Stimulated activated CD4-positive, alpha-beta T cell treated with anti-CD3 and anti-CD28 coated beads, Interleukin-2, amount 100 ng/mL, for 24 hours (primary cell): Measurements from ENCODE around the gene CFDP1.

Experiments used
- DNase-seq, 2 donors: peaks; one replicate each; pipeline ENCODE4 v3.0.0-alpha.2; 2020

CFDP1 gene

DNA sequence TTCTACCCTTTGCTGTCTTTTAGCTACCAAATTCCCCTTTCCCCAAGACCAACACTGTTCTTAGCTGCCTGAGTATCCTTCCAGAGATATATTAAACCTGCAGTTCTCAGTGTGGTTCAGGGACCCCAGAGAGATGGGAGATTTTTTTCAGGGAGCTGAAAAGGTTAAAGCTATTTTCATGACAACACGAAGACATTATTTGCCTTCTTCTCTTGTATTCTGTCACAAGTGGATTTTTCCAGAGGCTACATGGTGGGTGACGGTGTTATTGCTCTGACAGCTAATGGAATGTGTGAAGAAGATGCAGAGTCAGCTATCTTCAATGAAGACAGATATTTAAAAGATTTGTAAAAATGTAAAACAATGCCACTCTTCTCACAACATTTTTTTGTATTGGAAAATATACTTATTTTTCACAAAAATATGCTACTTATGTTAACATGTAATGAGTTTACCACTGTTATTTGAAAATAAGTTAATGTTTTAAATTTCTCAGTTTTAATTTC, 69.0 kb downstream of the CFDP1 start:
- DNase-seq, result no peak

DNA sequence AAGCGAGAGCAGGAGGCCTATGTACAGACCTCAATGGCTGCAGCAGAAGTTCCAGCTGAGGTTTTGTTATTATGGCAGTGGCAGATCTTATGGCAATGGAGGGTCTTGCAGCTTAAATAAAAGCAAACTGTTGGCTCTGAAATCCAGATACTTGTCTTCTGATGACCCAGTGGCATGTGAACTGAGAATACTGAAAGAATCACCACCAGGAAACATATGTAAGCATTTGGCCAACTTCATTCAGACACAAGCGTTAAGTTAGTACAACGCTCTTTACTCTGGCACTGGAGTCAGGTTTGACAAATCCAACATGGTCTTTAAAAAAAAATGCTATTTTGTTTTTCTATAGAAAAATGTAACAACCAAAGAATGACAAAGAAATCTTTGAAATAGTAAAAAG, 70.5 kb downstream of the CFDP1 start:
- no peak for DNase-seq

DNA sequence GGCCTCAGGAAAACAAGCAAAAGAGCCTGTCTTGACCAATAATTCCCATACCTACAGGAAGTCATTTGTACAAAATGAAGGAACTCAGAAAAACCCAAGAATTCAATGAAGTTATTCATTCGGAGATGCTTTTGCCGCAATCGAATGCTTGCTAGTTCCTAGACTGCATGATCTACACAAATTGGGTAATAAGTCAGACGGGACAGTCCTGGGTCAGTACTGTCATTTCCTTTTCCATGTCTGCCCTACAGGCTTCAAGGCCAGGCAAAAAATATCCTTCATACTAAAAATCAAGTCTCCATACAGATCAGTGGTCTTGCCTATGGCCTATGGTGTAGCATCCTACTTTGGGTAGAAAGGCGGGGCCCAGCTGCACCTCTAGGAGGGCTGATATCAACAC, 71.4 kb downstream of the CFDP1 start:
- DNase-seq, result no peak

DNA sequence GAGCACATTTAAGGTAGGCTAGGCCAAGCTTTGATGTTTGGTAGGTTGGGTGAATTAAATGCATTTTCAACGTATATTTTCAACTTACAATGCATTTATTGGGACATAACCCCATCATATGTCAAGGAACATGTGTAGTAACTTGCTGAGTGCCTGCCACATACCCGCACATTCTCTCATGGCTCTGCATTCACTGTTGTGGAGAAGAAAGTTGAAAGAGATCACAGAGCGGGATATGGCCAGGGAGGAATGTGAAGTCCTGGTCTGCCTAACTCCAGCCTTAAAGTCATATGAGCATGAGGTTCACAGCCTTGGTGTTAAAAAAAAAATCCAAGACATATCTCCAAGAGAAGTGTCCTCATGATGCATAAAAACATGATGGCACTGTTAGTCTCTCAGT, 79.1 kb downstream of the CFDP1 start:
- no peak for DNase-seq

DNA sequence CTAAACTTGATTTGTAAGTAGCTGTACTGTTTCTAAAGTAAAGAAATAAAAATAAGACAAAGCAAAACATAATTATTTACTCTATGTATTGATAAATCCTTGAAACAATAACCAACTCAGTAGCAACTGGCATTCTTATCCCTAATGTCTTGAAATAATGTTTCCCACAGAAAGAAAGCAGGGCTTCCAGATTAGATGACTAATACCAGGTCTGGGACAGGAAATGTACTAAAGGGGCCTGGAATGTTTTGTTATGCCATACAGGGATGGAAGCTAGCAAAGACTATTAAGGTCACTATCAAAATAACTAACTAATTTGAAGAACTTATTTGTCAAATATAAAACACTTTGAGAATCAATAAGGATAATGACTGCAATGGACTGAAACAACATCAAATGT, 82.1 kb downstream of the CFDP1 start:
- no peak for DNase-seq

DNA sequence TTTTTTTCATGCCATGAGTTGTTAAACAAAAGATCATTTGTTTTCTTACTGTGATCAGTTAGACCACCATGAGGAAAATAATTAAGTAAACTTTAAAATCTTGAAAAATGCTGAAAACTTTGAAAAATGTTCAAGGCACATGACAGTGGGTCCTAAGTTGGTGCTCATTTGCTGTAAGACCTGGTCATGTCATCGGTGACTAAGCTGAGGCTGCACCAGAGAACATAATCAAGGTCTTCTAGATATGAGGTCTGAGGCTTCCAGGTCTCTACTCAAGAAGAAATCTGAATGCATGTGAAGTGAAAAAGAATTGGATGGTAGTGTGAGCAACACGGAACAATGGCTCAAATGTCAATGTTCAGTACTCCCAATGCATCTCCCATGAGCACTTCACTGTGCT, 87.6 kb downstream of the CFDP1 start:
- DNase-seq, result no peak

DNA sequence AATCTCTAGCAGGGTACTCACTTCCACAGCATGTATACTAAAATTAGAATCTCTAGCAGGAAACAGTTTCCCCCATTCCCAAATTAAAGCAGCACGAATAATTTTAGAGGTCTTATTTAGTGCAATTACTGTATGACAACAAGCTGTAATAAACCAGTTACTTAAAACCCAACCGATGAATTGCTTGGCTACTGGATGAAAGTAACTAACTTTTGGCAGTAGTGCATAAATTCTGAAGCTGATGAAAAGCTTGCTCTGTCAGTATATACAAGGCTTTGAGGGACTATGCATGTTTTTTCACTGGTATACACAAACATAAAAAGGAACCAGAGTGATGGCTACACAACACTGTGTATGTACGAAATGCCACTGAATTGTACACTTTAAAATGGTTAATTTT, 89.4 kb downstream of the CFDP1 start:
- no peak for DNase-seq

DNA sequence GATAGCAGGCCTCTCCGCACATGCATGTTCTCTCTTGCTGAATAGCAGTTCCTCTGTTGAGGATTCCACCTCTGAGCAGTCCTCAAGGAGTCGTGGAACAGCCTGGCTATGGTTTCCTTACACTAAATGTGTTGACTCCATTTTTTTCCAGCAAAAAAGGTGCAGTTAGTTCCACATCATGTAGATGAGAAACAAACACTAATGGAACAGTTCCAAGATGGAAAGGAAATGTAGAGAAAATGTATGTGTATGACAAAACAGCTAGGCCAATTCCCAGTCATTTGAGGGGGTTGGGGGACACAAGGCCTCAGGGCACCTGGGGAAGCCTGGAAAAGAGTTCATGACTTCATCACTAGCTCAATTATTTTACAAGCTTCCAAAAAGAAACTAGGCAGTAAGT, 90.0 kb downstream of the CFDP1 start:
- DNase-seq, result no peak

DNA sequence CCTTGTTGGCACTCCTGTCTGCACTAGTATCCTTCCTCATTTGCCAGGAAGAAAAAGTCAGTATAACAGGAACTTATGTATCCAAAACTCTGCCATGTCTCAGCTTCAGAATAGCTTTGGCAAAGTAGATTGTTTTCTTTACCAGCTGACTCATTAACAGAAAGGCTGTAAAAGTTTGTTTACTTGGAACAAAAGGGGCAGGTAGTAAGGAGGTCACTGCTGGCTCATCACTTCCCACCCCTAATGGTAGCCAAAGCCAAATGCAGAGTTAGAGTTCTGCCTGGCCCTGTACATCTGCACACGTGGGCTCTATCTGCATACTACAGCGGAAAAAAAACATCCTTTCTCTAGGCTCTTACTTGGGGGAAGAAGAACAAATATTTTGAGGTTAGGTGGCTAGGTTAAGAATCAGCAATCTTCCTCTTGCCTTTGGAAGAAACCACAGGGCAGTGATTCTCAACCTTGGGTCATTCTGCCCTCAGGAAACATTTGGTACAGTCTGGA, 90.9 kb downstream of the CFDP1 start:
- DNase-seq, result no peak

DNA sequence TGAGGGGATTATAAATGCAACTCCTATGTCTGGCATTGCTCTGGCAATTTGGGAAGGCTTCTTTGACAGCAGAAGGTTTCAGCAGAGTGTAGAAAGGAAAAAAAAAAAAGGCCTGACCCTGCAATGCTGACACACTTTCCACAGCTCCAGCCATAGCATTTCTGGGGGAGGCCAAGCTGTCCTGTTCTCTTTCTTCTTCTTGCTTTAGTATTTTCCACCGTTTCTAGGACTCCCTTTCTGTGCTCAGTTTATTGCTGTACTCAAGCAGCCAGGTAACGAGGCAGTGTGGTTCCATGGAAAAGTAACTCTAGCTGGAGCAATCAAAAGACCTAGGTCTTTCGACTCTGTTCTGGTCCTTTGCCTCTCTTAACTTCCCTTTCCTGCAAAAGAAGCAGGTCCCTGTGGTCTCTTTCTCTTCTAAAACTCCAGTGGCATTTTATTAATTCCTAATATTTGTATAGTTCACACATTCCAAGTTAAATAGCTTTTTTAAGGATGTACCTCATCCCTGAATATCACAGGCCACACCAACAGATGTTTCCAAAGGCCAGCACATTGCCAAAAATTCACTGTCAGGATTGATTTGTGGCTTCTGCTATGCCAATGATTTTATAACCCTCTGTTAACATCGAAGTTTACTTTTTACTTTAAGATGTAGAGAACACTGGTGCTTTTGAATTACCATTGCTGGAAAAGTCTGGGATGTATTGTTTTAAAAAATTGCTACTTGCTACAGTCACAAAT, 91.6 kb downstream of the CFDP1 start:
- no peak for DNase-seq

DNA sequence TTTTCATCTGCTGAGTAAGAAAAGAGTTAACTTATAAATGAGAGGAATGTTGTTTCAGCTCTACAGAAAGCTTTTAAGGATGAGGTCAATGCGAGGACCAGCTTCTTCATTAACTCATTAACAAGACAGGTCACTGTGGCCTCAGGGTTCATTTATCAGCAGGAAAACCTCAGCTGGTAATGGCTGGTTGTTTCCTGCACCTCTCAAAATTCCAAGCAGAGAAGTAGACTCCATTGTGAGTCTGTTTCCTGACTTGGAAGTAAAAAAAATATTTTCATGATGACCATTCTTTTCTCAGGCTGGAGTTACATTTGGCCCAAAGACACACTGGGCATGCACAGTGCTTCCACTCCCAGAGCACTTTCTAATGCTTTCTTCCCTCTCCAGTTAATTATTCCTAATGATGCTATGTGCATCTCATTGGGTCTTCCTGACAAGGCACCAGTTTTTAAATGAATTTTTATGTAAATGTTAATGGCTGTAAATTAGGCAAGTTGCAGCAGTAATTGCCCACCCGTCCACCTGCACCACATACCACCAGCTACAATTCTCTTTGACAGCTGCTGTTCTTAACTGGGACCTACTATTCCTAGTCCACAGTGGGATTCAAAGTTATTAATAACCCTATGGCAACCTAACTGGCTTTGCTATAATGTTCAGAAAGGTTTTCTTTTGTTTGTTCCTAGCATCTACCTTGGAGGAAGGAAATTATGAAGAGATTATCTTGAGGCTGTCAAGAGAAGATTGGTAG, 92.4 kb downstream of the CFDP1 start:
- no peak for DNase-seq

DNA sequence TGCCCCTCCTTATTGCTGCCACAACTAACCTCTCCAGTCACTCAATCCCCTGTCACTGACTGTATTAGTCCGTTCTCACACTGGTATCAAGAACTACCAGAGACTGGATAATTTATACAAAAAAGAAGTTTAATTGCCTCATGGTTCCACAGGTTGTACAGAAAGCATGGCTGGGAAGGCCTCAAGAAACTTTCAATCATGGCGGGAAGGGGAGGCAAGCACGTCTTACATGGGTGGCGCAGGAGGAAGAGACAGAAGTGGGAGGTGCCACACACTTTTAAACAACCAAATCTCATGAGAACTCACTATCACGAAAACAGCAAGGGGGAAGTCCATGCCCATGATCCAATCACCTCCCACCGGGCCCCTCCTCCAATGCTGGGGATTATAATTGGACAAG, 95.9 kb downstream of the CFDP1 start:
- DNase-seq, result no peak

DNA sequence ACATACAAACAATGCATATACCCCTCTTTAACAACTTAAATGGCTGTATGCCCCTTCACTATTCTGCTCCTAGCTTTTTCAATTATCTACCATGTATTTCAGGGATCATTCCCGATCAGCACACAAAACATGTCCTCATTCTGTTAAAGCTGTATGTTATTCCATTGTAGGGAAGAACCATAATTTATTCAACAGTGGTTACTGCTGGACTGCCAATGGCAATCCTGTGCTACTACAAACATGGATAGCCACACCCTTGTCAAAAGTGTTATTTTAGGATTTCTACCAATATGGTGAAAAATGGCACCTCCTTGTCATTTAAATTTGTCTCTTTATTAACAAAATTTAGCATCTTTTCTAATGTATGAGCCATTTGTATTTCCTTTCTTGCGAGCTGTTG, 96.8 kb downstream of the CFDP1 start:
- no peak for DNase-seq

DNA sequence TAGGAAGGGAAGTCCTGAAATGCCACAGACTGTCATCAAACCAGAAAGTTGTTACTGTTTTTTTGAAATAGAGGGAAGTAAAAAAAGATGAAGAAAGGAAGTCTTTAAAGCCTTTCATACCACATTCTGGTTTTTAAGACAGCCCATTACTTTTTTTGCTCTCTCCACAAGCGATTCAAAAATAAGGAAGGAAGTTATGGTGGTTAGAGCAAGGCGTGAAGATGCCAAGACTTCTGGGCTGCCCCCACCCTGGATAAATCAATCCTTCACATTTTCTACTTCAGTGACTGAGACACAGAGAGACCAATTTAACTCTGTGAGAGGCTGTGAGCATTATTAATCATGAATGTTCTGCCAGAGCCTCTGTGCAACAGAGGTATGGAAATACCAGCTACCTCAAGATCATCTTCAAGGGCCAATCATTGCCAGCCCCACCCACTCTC, 99.6 kb downstream of the CFDP1 start:
- DNase-seq, result no peak

DNA sequence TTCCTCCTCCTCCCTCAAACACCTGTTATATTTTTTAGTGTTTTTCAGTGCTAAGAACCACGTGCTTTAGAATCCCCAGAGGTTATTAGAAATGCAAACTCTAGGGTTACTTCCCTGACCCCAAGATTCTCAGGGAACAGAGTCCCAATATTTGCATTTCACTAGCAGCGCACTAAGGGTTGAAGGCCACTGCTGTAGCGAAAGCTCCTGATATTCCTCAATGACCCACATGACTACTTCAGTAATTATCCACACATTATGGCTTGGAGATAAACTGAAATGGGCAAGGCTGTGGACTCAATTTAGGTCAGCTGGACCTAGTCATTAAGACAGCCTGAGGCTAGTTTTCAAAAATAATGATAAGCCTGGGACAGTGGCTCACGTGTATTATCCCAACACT, 103.4 kb downstream of the CFDP1 start:
- no peak for DNase-seq

DNA sequence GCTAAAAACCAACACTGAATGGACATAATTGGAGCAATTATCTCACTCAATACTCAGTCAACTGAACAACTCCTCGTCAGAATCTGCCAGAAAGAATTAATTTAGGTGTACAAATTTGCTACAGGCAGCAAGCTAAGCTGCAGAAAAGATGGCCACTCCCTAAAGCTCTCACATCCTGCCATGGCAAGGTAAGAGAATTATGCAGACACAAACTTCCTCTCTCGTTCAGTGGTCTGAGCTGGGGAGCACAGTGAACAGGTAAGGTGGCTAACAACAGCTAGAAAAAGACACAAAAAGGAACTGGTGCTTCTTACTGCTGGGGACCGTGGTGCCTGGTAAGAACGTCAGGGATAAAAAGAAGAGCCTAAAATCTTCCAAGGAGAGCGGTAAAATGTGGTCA, 107.0 kb downstream of the CFDP1 start:
- DNase-seq, result no peak

DNA sequence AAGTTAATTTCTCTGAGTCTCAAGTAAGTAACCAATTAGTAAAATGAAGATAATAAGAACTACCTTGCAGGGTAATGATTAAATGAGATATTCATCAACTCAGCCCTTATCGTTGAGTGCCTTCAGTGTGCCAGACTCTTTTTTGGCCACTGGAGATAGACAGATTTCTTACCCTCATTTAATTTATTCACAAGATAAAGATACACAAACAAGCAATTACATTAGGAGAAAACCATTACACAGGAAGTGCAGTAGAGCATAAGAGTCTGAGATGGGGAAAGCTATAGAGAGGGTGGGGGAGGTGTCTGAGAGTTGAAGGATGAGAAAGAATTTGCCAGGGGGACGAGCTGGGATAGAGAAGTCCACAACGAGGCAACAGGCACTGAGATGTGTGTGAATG, 109.4 kb downstream of the CFDP1 start:
- no peak for DNase-seq

DNA sequence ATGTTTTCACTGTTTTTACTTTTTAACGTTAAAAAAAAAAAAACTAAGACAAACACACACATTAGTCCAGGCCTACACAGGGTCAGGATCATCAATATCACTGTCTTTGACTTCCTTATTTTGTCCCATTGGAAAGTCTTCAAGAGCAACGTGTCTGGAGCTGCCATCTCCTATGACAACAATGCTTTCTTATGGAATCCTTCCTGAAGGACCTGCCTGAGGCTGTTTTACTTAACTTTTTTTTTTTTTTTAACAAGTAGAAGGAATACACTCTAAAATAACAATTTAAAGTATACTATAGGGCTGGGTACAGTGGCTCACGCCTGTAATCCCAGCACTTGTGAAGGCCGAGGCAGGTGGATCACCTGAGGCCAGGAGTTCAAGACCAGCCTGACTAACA, 110.1 kb downstream of the CFDP1 start:
- DNase-seq, result no peak

DNA sequence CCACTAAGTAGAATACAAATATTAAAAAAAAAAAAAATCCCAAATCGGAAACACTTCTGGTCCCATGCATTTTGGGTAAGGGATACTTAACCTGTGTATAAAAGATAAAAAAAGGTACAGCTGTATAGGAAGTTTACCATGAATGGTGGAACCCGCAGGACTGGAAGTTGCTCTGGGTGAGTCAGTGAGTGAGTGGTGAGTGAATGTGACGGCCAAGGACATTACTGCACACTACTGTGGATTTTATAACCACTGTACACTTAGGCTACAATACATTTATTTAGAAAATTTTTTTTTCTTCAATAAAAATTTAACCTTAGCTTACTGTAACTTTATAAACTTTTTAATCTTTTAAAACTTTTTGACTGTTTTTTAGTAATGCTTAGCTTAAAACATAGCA, 110.6 kb downstream of the CFDP1 start:
- DNase-seq, result no peak

DNA sequence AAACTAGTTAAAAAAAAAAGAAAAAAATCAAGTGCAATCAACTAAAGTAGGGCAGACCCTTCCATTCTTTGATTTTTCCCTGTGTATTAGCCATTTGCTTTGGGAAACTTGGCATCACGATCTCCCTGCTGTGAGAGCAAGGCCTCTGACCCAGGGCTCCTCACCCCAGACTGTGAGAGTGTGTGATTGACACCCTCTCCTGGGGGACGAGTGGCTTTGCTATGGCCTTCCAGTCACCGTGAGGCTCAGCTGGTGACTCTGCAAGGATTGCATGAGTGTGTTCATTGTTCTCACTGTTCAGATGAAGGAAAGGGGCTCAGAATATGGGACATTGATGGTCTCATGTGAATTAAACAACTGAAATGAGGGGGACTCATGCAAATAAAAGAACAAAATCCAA, 112.9 kb downstream of the CFDP1 start:
- DNase-seq, result no peak

DNA sequence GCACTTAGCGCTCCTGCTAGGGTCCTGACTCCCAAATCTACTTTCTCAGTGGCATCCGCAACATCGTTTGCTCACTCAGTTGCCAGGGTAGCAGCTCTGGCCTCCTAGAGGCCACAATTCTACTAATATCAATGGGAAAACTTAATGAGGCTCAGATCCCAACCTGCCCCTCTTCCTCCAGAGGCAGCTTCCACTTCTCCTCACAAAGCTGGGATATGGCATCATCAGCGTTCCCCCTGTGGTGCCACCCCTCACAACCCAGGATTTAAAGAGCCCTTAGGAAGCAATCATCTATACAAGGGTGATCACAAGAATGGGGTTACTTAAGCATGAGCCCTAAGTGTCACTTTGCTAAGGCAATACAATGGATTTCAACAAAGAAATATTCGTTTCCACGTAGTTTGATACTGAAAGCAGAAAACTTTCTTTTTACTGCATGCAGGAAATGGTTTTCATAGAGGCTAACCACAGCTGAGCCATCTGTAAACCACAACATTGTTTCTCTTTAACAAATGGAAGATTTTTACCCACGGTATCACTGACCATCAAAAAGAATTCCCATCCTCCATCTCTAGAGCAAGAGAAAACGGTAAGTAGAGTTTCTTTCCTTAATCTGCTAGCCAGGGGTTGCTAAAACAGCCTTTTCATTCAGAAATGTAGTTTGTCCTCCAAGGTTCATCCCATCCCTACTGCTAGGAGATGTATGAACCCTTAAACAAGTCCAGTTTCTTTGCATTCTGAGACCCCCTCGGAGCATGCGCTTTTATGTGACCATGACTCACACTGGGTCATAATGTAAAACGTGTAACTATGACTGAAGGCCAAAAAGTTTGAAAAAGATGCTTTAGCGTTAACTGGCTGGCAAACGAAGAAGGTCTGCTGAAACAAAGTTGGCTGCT, 113.5 kb downstream of the CFDP1 start:
- DNase-seq, result no peak

DNA sequence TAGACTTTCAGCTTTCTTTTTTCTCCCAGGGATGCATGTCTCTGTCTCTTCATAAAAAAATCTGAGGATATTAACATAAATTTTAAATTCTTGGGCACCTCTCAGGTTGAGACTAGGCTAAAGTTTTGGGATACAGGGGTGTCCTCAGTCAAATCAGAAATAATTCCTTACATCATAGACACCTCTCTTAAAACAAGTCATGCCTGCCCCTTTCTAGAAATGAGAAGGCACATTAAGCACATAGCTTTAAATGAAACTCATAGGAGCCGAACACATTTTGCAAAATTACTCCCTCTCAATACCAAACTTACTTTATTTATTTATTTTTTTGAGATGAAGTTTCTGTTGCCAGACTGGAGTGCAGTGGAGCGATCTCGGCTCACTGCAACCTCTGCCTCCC, 114.6 kb downstream of the CFDP1 start:
- no peak for DNase-seq

DNA sequence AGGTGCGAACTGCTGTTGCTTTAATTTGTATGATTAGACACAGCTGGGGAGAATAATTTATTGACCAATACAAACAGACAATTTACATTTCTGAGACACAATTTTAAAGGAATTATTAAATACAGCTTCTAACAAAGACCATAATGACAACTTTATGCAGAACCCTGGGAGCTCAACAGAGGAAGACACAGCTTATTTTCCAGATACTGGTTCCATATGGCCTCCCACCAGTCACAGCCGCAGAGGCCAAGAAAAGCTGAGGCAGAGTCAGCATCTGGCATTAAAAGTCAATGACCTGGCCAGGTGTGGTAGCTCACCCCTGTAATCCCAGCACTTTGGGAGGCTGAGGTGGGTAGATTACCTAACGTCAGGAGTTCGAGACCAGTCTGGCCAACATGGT, 115.8 kb downstream of the CFDP1 start:
- no peak for DNase-seq
